Measurements from ENCODE around the gene RFTN1. TPM values are rescaled to one million over a fixed set of nuclear protein-coding genes. Genes with fewer than 3 reads are reported as not detected.
A peak's percentile ranks its signal among the peaks of the same experiment; 100 is the strongest.

The RFTN1 gene
- polyA plus RNA-seq, 2 donors = 2.1 to 3.7 TPM

DNA sequence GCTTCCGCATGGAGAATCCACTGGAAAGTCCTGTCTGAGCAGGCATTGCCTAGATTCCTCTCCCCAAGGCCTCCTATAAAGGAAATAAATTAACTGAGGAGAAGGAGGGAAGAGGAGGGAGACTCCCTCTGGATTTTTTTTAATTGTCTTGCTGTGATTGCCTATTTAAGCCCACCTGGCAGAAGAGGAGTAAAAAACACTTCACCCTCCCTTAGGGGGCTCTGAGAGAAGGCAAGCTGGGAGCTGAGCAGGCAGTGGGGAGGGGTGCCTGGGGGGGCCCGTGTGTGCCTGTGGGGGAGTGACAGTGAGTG, 138.6 kb downstream of the RFTN1 start:
- Histone ChIP-seq H3K4me3 (ENCODE audit: low read depth in 1 of 2, low read length in 2 of 2) (no peak overlapping the region), H3K4me1 (ENCODE audit: control insufficient read depth in 2 of 2, insufficient read depth in 2 of 2, low read length in 1 of 2) (peaks cover 4 to 6% of the 10 kb centered on the region in 2 donors), H3K36me3 (ENCODE audit: control insufficient read depth in 2 of 2, insufficient read depth in 2 of 2, low read length in 1 of 2) (no peaks in the 10 kb centered on the region), H3K27ac (ENCODE audit: low read depth in 2 of 2, low read length in 1 of 2) (no peak overlapping the region), H3K27me3 (ENCODE audit: control insufficient read depth in 1 of 2, insufficient read depth in 2 of 2, low read length in 2 of 2) (no peaks in the 10 kb centered on the region), H3K9me3 (ENCODE audit: control insufficient read depth in 2 of 2, insufficient read depth in 1 of 2, low read depth in 1 of 2, low read length in 1 of 2) (peaks cover 0 to 2% of the 10 kb centered on the region in 2 donors)
- 53 to 64% methylated on average over 2 of the region's 2 CpGs for WGBS, 2 donors

DNA sequence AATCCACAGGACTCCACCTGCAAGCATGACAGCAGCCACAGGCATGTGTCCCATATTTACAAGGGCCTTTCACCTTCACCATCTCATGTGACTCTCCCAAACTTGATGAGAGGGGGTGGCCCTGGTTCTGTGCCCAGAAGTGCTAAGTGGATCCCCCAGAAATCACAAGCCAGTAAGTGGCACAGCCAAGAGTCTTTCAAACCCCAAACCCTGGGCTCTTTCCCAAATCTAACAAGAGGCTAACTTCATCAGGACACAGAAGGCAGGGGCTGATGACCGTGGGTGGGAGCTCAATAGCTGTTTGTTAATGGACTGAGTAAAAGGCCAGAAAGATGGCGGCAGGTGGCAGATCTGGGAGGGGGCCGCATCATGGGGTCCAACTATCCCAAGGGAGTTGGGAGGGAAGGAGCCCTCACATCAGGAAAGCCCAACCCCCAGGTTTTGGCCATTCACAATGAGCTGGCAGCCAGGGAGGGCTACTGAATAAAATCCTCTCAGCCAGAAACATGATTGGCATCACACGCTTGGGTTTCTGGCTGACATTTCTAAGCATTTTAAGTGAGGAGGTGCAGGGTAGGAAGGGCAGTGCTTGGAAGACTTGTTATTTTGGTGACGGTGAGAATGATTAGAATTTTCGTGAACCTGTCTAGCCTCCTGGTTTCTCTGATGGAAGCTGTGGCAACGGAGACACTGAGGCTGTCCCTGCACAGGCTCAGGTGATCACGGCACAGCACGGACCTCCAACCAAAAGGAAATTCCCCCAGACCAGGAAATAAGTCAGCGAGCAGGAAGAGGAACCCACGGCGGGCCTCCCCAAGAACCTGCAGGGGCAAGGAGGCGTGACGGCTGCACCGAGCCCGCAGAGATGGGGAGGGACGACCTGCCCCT, 139.2 kb downstream of the RFTN1 start:
- no peaks in the 10 kb centered on the region for H3K36me3 ChIP-seq (ENCODE audit: control insufficient read depth in 2 of 2, insufficient read depth in 2 of 2, low read length in 1 of 2)
- WGBS, 2 donors = 77 to 83% methylated on average over 17 of the region's 17 CpGs
- H3K4me3 ChIP-seq (ENCODE audit: low read depth in 1 of 2, low read length in 2 of 2) = no peak overlapping the region
- peaks cover 0 to 2% of the 10 kb centered on the region in 2 donors for H3K9me3 ChIP-seq (ENCODE audit: control insufficient read depth in 2 of 2, insufficient read depth in 1 of 2, low read depth in 1 of 2, low read length in 1 of 2)
- no peaks in the 10 kb centered on the region for H3K27me3 ChIP-seq (ENCODE audit: control insufficient read depth in 1 of 2, insufficient read depth in 2 of 2, low read length in 2 of 2)
- H3K4me1 ChIP-seq (ENCODE audit: control insufficient read depth in 2 of 2, insufficient read depth in 2 of 2, low read length in 1 of 2) = peaks cover 4 to 6% of the 10 kb centered on the region in 2 donors
- H3K27ac ChIP-seq (ENCODE audit: low read depth in 2 of 2, low read length in 1 of 2) = peak overlapping the region in 1 of 2 donors; percentile 48

DNA sequence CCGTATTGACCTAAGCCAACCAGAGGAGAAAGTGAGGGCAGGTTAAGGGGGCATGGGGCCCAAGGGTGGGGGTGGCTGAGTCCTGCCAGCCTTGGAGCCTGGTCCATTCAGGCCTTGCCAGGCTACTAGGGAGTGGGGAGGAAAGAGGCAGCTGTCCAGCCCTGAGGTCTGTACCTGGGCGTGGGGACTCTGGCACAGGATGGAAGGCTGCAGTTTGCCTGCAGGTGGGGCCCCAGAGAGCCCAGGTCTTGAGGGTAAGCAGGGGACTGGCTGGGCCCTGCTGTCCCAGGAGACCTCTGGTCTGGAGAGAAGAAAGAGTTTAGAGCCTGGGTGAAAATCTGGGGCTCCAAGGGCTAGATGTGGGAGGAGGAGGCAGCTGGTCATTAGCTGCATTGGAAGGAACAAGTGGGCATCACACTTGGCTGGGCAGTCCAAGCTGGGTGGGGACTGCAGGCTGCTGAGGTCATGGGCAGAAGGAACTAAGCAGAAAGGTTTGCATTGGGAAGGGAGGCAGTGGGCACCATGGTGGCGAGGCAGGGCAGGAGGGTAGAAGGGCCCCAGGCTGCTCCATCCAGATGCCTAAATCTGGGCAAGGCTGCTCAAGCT, 140.1 kb downstream of the RFTN1 start:
- WGBS, 2 donors = 71 to 76% methylated on average over 3 of the region's 3 CpGs
- H3K4me1 ChIP-seq (ENCODE audit: control insufficient read depth in 2 of 2, insufficient read depth in 2 of 2, low read length in 1 of 2) = peaks cover 4% of the 10 kb centered on the region in 2 donors
- no peaks in the 10 kb centered on the region for H3K27me3 ChIP-seq (ENCODE audit: control insufficient read depth in 1 of 2, insufficient read depth in 2 of 2, low read length in 2 of 2)
- no peak overlapping the region for H3K4me3 ChIP-seq (ENCODE audit: low read depth in 1 of 2, low read length in 2 of 2)
- no peaks in the 10 kb centered on the region for H3K9me3 ChIP-seq (ENCODE audit: control insufficient read depth in 2 of 2, insufficient read depth in 1 of 2, low read depth in 1 of 2, low read length in 1 of 2)
- no peak overlapping the region for H3K27ac ChIP-seq (ENCODE audit: low read depth in 2 of 2, low read length in 1 of 2)
- H3K36me3 ChIP-seq (ENCODE audit: control insufficient read depth in 2 of 2, insufficient read depth in 2 of 2, low read length in 1 of 2) = no peaks in the 10 kb centered on the region

DNA sequence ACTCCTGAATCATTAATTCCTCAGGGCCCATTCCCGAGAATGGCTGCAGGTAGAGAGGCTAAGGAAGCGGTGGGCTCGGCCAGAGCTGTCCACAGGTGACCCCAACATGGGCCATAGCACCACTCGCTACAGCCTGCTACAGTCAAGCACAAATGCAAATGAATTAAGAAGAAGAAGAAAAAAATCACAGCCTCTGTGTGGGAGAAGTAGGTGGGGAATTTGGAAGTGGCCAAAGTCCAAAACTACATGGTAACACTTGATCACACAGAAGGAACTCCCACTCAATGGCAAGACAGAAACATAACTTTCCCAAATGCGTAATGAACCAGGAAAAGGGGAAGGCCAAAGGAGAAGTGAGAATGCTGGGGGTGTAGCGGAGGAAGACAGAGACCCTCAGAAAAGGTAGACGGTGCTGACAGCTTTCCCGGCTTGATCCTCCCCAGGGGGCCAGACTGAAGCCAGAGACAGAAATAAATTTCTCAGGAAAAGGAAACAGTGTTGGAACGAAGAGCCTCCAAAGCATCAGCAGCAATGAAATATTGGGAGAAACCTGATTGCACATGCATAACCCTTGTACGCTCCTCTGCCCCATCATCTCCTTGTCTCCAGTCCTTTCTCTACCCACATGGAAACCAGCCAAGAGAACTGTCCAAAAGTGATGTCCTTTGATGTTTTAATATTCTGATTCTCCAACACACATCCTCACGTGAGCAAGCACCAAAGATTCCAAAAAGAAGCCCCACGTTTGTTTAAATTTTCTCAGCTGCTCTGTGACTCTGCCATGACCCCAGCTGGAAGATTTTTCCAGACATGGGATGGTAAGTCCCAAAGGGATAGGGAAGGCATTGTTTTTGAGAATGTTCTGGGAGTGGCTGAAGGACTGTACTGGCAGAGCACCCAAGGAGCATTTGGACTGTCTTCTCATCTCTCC, 140.9 kb downstream of the RFTN1 start:
- Histone ChIP-seq H3K27me3 (ENCODE audit: control insufficient read depth in 1 of 2, insufficient read depth in 2 of 2, low read length in 2 of 2) (no peaks in the 10 kb centered on the region), H3K4me1 (ENCODE audit: control insufficient read depth in 2 of 2, insufficient read depth in 2 of 2, low read length in 1 of 2) (peaks cover under 1 to 4% of the 10 kb centered on the region in 2 donors), H3K36me3 (ENCODE audit: control insufficient read depth in 2 of 2, insufficient read depth in 2 of 2, low read length in 1 of 2) (peaks cover 0 to 2% of the 10 kb centered on the region in 2 donors), H3K27ac (ENCODE audit: low read depth in 2 of 2, low read length in 1 of 2) (peak overlapping the region; percentile 5 to 42), H3K9me3 (ENCODE audit: control insufficient read depth in 2 of 2, insufficient read depth in 1 of 2, low read depth in 1 of 2, low read length in 1 of 2) (no peaks in the 10 kb centered on the region), H3K4me3 (ENCODE audit: low read depth in 1 of 2, low read length in 2 of 2) (no peak overlapping the region)
- WGBS, 2 donors = 71 to 73% methylated on average over 12 of the region's 12 CpGs

DNA sequence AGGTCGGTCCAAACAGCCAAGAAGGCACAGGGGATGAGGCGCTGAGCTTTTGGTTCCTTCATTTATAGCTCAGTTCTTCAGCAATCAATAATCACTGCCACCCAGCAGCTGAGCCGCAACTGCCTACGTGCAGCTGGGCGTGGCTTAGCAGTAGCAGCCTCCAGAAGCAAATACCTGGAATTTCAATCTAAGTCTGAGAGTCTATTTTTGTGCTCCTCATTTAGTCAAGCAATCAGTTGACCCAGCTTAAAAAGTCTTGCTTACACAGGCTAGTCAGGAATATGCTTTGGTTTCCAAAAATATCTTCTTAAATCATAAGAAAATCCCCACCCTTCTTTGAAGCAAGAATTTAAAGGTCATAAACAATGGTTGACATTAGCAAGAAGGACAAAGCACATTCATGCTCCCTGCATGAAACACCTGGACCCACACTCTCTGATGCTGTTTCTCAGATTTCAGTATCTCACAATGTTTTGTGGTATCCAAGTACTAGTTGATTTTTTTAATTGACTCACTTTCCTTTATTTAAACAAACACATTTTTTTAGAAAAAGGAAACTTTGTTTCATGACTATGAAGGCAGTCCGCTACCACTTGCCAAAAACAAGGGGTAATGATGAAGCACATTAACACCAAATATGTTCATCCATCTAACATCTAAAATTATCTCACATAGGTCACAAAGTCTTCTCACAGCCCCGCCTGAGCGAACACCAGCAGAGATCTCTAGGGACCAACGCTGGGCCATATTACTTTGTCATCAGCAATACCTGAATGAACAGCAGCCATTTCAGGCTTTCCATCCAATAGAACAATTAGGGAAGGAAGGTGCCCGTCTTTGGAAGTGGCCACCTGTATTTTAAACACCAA, 142.4 kb downstream of the RFTN1 start:
- Histone ChIP-seq H3K4me3 (ENCODE audit: low read depth in 1 of 2, low read length in 2 of 2) (no peak overlapping the region), H3K4me1 (ENCODE audit: control insufficient read depth in 2 of 2, insufficient read depth in 2 of 2, low read length in 1 of 2) (peaks cover 0 to 4% of the 10 kb centered on the region in 2 donors), H3K9me3 (ENCODE audit: control insufficient read depth in 2 of 2, insufficient read depth in 1 of 2, low read depth in 1 of 2, low read length in 1 of 2) (no peaks in the 10 kb centered on the region), H3K27ac (ENCODE audit: low read depth in 2 of 2, low read length in 1 of 2) (peak overlapping the region; percentile 15 to 20), H3K36me3 (ENCODE audit: control insufficient read depth in 2 of 2, insufficient read depth in 2 of 2, low read length in 1 of 2) (peaks cover 0 to 2% of the 10 kb centered on the region in 2 donors), H3K27me3 (ENCODE audit: control insufficient read depth in 1 of 2, insufficient read depth in 2 of 2, low read length in 2 of 2) (no peaks in the 10 kb centered on the region)
- WGBS, 2 donors = 61 to 66% methylated on average over 10 of the region's 10 CpGs

DNA sequence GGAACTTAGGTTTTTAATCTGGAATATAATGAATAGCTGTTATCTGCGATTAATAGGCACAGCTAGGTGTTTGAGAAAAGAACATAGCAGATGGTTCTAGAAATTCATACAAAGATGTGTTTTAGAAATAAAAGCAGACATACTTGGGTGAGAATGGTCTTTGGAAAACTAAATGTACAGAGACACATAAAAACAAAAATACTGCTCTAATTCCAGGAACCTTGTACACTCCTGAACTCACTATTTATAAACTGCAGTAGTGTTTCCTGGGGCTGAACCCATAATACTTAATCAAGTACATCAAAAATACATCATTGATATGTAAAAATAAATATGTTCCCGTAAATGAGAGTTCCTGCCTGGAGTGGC, 143.0 kb downstream of the RFTN1 start:
- 68 to 77% methylated on average over 2 of the region's 2 CpGs for WGBS, 2 donors
- Histone ChIP-seq H3K36me3 (ENCODE audit: control insufficient read depth in 2 of 2, insufficient read depth in 2 of 2, low read length in 1 of 2) (peaks cover 0 to 2% of the 10 kb centered on the region in 2 donors), H3K27ac (ENCODE audit: low read depth in 2 of 2, low read length in 1 of 2) (peak overlapping the region; percentile 15 to 20), H3K4me3 (ENCODE audit: low read depth in 1 of 2, low read length in 2 of 2) (no peak overlapping the region), H3K27me3 (ENCODE audit: control insufficient read depth in 1 of 2, insufficient read depth in 2 of 2, low read length in 2 of 2) (no peaks in the 10 kb centered on the region), H3K9me3 (ENCODE audit: control insufficient read depth in 2 of 2, insufficient read depth in 1 of 2, low read depth in 1 of 2, low read length in 1 of 2) (no peaks in the 10 kb centered on the region), H3K4me1 (ENCODE audit: control insufficient read depth in 2 of 2, insufficient read depth in 2 of 2, low read length in 1 of 2) (peaks cover 0 to 4% of the 10 kb centered on the region in 2 donors)

DNA sequence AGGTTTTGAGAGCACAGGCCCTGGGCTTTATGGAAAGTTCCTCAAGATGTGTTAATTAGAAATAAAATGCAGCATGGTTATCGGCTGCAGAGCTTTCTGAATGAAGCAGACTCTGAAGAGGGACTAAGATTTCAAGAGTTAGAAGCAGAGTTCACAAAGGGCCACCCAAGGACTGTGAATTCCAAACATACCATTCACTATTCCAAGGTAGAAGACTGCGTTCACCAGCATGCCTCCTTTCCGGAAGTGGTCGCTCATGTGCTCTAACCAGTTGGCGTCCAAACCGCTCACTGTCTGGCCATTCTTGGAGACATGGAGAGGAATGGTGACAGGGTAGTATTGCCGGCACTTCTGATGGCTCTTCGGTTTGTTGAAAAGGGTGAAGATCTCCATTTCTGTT, 143.6 kb downstream of the RFTN1 start:
- no peaks in the 10 kb centered on the region for H3K27me3 ChIP-seq (ENCODE audit: control insufficient read depth in 1 of 2, insufficient read depth in 2 of 2, low read length in 2 of 2)
- H3K9me3 ChIP-seq (ENCODE audit: control insufficient read depth in 2 of 2, insufficient read depth in 1 of 2, low read depth in 1 of 2, low read length in 1 of 2) = no peaks in the 10 kb centered on the region
- H3K27ac ChIP-seq (ENCODE audit: low read depth in 2 of 2, low read length in 1 of 2) = no peak overlapping the region
- peaks cover 0 to 4% of the 10 kb centered on the region in 2 donors for H3K4me1 ChIP-seq (ENCODE audit: control insufficient read depth in 2 of 2, insufficient read depth in 2 of 2, low read length in 1 of 2)
- no peak overlapping the region for H3K4me3 ChIP-seq (ENCODE audit: low read depth in 1 of 2, low read length in 2 of 2)
- WGBS, 2 donors = 83 to 92% methylated on average over 8 of the region's 8 CpGs
- peaks cover 0 to 2% of the 10 kb centered on the region in 2 donors for H3K36me3 ChIP-seq (ENCODE audit: control insufficient read depth in 2 of 2, insufficient read depth in 2 of 2, low read length in 1 of 2)

DNA sequence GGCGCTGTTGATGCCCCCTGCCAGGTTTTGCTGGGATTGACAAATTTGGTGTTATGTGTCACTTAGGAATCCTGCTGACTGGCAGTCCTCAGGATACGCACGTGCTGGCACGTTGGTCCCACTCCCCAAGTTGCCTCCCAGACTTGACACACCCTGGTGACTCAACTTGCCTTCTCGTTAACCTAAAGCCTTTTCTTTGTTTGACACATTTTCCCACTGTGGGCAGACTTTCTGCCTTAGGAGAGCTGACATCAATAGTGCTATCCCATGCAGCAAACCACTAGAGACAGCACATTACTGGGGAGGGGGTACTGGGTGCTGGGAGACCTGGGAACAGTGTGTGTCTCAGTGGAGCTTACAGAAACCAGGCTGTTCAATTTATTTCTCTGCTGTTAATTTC, 144.2 kb downstream of the RFTN1 start:
- peaks cover 0 to 2% of the 10 kb centered on the region in 2 donors for H3K36me3 ChIP-seq (ENCODE audit: control insufficient read depth in 2 of 2, insufficient read depth in 2 of 2, low read length in 1 of 2)
- WGBS, 2 donors = 51 to 62% methylated on average over 5 of the region's 5 CpGs
- peaks cover 0 to 4% of the 10 kb centered on the region in 2 donors for H3K4me1 ChIP-seq (ENCODE audit: control insufficient read depth in 2 of 2, insufficient read depth in 2 of 2, low read length in 1 of 2)

More for the DNA sequence above, 144.2 kb downstream of the RFTN1 start:
- H3K27me3 ChIP-seq (ENCODE audit: control insufficient read depth in 1 of 2, insufficient read depth in 2 of 2, low read length in 2 of 2) = no peaks in the 10 kb centered on the region
- H3K27ac ChIP-seq (ENCODE audit: low read depth in 2 of 2, low read length in 1 of 2) = peak overlapping the region in 1 of 2 donors; percentile 28
- H3K9me3 ChIP-seq (ENCODE audit: control insufficient read depth in 2 of 2, insufficient read depth in 1 of 2, low read depth in 1 of 2, low read length in 1 of 2) = no peaks in the 10 kb centered on the region
- no peak overlapping the region for H3K4me3 ChIP-seq (ENCODE audit: low read depth in 1 of 2, low read length in 2 of 2)
